NCI-H345 (cell line): Measurements from ENCODE around the gene ARL15.

Source experiments
- DNase-seq: peaks from one replicate; lab custom pipeline; 2025; lab: John Stamatoyannopoulos, UW

The ARL15 gene

DNA sequence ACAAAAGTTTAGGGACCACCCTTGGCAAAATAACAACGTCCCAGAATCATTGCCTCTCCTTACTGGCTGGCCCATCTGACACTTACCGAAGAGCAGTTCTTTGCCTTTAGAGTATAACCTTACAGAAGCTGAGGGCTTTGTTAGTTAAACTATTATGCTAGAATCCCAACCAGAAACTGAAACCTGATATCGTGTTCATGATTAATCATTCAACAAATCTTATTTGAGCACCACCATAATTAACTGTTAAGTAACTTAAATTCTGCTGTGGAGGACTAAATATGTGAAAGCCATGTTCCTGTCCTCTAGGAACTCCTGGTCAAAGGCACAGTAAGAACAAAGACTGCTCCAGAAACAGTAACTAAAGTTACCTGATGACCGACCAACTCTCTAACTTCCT lies 104.9 kb downstream of the ARL15 start:
- no peak for DNase-seq

DNA sequence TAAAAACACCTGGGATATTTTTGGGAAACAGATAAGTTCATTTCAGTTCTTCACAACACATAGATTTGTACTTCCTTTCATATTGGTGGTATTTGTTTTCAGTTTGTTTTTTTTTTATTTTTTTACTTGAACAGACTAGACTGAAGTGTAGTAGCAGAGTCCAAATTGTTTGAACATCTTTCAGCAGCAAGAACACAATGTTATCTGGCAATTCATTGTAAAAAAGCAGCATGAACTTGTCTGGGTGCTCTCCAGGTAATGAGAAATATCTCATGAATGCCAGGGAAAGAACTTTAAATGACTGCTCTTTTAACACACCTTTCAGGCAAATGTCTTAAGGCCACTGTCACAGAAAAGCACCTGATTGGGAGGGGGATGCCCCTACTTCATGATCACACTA lies 113.4 kb downstream of the ARL15 start:
- DNase-seq = no peak

DNA sequence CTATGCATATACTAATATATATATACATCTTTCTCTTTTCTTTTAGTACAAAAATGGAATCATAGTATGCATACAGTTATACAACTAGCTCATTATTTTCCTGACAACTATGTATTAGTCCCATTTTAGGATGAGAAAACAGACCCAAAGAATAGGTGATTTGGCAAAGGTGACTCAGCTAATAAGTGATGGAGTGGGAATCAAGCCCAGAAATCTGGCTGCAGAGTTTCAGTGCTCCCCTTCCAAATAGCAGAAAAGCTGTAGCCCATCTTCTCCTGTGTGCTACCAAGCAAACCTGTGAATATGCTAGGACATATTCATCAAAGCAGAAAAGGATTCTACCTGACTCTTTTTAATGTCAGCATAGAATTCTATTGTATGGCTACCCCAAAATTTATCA lies 114.7 kb downstream of the ARL15 start:
- no peak for DNase-seq

DNA sequence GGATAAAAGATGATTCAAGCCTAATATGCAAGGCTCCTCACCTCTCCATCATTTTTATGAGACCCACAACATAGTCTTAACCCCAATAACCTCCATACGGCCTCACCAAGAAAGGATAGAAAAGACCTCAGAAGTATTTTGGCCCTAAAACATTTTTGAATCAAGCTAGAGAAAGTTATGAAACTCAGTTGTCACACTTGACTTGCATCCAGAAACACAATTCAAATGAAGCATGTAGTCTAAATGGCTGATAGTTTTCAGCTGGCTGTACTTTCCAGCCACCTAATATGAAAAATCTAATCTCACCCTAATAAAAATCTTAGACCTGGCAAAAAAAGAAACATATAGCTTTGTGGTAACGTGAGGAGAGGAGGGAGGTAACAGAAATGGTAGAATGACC lies 116.1 kb downstream of the ARL15 start:
- DNase-seq = no peak

DNA sequence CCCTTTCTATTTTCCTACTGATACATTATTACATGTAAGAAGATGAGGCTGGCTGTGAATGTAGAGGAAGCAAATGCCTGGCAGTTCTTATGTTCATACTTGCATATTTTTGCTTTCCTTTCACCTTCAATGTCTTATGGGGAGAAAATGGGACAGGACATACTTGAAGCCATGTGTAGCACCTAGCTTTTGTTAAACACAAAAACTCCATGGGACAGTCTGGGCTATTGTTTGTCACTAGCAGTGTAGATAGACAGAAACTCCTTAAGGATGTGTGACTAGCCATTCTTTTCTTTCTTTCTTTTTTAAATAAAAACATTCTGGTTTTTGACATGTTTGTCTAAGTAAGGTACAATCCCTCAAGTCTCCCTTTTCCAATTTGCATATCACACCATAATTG lies 122.7 kb downstream of the ARL15 start:
- DNase-seq = no peak

DNA sequence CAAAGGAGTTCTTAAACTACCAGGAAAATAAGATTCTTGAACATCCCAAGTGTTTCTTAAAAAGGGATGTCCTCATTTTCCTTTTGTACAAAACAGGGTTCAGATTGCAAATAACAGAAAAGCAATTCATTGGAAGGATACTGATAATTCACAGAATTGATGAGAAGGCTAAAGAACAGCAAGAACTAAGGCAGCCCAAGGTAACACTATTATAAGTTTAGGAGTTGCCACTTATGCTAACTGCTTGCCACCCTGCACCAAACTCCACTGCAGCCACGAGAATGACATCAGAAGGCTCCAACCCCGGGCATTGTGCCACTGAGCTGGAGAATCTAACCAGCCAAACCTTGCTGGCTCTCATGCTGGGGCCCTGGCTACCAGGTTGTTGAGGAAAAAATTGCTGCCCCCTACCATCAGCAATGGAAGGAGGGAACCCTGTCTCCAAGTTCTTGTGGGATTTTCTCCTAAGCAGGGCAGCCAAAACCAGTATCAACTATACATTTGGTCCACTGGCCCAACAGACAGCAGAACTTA lies 123.4 kb downstream of the ARL15 start:
- peak; percentile 11 for DNase-seq

DNA sequence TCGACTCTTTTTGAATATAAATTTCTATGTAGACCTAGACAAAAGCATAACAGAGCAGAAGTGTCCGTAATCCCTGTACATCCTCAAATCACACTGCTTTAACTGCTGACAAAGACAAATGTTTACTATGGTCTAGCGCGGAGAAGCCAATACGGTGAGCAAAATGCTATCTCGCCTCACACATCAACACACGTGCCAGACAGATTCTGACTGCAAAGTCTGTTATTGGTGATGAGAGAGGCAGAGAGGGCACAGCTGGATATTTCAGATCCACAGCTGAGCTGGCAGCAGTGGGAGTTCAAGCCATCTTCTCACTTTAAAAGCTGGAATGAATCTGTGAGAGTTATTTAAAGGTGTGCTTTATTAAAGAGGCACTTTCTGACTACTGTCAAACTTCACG lies 124.3 kb downstream of the ARL15 start:
- DNase-seq = no peak

DNA sequence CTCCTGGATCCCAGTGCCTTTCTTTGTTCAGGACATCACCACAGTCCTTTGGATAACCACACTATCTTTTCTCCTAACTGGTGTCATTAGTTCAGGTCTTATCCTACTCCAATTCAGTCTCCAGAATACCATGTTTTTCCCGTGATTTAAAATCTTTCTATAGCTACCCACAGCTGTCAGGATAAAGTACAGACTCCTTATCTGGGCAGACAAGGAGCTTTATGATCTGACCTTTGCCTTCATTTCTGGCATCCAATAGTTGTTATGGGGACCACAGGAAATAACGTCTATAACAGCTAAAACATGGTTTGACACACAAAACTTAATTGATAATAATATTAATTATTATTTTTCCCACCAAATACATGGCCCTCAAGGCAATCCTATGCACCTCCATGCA lies 125.6 kb downstream of the ARL15 start:
- DNase-seq = no peak

DNA sequence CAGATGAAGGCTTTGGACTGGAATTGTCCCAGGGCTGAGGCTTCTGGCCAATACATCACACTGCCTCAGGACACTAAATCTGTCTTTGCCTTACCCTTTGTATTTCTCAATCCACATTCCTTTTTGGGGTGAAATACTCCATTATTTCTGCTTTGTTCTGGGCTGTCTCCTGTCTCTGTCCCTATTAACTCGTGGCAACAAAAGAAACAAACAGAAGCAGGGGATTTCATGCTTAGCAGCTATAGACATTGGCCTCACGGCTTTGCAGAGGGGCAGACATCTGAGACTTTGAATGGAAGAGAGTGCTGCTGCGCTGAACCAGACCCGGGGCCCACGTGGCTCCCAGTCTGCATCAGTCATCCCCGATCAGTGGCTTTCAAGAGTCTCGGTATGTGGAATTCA lies 129.7 kb downstream of the ARL15 start:
- no peak for DNase-seq

DNA sequence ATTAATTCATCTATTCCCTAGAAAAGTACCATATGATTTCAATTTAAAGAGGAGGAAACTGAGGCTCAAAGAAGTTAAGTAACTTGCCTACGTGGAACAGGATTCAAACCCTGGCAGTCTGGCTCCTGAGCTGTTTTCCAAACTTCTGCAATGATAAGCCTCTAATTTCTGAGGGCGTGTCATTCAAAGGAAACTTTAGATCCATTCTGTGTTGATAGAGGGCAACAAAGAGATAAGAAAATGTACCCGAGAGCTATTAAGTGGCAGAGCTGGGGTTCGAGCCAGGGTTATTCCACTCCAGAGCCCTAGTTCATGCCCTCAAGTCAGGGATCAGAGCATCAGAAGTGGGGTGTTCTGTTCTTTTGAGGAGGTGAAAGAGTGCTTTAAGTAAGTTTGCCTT lies 131.4 kb downstream of the ARL15 start:
- no peak for DNase-seq

DNA sequence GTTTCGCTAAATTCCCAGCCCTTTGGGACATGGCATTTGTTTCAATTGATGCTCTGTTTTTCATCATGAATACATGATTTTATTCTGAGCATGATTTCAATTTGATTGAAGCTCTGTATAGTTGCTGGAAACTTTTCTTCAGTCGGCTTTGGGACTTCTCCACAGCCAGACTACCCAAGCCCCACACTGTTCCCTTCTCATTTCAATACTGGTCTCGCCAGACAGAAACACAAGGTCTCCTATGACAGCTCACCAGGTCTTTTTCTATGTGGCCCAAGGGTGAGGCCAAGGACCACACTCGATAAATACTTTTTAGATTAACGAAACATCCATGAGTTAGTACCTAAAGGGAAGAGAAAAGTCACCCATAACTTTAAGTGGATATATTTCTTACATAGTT lies 132.2 kb downstream of the ARL15 start:
- DNase-seq = no peak

DNA sequence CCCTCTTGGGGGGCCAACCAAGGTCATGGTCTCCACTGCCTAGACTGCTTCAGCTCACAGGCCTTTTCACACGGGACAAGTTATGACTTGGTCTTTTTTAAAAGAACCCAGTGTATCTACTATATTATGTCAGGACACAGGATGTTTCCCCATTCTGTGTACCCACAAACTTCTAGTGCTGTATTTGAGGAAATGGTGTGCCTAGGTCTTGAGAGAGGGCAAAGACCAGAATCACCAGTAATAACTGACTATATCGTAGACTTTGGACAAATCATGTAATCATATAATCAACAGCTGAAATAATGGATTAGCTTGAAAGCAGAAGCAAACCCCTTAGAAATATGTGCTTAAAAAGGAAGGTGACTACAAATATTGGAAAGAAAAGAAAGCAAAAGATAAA lies 133.3 kb downstream of the ARL15 start:
- no peak for DNase-seq

DNA sequence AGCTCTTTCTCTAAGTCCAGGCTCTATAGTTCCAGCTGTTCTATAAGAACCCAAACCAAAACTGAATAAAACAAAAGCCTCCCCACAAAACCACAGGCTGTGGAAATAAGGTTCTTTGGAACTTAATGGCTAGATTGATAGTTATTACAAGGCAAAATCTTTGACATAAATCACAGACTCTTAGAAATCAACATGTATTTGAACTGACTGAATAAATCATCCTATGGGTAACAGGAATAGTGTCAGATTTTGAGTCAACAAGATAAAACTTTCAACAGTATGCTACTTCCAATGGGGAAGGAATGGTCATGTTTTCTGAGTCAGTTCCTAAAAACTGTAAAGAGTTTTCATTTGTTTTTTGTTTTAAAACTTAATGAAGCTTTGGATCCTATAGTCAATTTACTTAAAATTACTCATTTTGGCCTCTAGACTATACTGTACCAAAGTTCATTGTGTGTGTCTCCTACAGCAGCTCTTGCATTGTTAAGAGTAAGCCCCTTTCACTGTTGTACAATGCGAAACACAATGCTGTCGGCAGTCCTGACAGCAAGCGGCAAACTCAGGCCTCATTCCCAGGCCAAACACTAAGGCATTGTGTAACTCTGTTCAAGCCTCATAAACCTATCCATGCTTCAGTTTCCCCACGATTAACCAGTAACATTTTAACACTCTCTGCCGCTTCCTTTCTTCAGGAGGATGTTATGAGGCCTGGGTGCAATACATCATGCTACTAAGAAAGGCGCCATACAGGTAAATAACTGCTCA lies 134.1 kb downstream of the ARL15 start:
- DNase-seq = no peak

DNA sequence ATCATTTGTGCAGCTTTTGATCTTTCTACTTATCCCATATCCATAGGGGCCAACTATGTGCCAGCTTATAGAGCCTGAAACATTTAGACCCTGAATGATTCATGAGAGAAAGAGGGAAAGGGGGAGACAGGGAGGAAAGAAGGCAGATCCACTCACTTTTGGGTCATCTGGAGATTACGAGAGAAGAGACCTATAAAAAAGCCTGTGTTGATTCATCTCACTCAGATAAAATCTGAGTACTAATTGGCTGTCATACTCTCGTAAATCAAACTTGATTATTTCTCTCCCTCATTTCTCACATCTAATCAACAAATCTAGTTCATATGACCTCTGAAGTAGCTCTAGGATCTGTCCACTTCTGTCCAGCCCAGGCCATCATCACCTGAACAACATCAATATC lies 137.1 kb downstream of the ARL15 start:
- DNase-seq = no peak

DNA sequence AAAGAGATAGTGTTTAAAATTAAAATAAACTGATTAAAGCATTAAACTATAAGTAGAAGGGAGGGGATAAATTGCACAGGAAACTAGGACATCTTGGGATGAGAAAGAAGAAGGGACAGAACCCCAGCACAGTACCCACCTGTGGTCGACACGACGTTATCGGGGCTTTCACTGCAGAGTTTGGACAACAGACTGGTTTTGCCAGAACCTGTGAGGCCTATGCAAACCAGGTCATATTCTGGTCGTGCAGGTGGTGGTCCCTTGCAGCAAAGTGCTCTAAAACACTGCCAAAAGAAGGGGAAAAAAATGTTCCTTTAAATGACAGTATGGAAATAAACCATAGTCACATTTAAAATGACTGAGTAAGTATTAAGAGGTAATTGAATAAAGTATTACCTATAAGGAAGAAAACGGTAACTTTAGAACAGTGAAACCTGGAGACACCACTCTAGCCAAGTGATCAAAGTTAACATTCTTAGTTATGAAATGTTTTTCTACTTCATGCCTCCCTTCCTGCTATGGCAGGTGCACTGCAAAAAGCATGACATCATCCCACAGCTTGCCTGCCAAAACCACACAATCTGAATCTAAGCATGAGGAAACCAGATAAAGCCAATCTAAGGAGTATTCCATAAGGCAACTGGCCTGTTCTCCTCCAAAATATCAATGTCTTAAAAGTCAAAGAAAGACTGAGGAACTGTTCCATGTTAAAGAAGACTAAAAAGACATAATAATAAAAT lies 138.6 kb downstream of the ARL15 start:
- no peak for DNase-seq

DNA sequence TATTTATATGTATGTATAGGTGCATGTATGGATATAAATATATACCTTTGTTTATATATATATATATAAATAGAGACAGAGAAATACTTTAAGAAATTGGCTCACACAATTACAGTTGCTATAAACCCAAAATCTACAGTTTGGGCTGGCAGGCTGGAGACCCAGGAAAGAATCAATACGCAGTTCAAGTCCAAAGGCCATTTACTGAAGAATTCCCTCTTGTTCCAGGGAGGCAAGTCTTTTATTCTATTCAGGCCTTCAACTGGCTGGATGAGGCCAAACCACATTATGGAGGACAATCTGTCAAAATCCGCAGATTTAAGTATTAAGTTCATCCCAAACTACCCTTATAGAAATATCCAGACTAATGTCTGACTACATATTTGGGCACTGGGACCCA lies 144.7 kb downstream of the ARL15 start:
- DNase-seq = no peak

DNA sequence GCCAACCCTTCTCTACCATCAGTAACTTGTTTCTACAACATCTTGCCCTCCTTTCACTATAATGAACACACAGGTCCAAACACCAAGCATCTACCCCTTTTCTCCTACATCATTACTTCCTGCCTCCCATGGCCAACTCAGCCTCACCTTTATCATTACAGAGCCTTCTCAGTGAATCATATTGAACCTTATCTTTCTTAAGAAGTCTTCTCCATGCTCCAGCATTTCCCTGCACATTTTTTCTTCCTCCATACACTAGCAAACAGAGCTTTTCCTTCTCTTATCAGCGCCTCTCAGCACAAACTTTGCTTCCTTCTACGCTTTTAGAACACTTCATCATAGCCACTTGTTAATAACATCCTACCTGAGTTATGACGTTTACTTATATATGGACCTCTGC lies 148.2 kb downstream of the ARL15 start:
- no peak for DNase-seq

DNA sequence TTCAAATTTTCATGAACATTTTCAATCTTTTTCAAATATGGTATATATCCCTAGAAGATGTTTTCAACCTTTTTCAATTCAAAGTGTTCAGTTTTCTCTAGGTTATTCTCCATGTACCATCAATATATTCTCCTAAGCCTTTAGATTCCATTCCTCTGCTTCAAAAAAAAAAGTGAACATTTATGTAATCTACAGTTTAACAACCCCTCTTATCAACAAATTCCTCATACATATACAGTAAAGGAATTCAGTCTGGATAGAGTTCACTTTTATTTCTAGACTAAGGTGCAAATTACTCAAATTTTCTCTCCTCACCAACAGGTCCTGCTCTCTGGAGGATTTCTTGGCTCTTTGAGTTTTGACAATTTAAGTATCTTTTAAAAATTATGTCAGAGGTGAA lies 150.0 kb downstream of the ARL15 start:
- DNase-seq = no peak

DNA sequence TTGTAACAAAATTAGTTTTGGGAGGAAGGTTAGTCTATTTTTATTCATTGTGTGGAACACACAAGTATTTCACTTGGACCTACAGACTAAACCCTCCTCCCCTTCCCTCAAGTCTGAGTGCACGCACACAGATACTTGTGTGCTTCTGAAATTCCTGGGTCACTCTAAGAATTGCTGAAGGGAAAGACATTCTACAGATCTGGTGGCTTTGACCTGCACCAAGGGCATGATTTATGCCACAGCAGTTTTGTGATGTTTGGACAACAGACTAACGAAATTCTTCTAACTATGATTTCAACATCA lies 150.5 kb downstream of the ARL15 start:
- DNase-seq = no peak

DNA sequence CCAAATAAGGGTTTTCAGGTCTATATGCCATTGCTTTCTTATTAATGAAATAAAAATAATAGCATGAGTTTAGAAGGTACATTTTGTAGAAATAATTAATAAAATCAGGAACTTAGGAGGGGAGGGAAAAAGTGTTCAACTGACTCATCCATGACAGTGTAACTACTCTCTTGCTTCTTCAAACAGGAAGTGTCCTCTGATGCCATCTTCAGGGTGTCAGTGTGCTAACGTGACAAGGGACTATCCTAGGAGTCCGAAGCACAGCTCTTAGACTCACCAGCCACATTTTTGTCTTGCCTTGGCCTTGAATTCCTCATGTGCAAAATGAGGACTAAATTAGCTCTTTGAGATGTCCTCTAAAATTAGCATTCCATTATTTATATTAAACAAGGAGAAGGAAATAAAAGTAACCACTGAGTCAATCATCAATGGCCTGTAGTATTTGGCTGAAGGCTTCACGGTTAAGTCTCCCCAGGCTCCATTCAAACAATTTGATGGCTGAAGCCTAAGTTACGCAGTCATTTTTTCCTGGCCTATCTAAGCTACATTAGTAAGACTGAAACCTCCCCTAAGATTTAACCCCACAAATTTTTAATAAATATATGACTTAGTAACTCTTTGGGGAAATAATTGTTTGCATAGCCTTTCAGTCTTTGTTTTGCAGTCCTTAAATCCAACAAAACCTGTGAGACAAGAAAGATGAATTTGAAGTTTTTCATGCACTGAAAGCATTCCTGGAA lies 151.1 kb downstream of the ARL15 start:
- DNase-seq = no peak

DNA sequence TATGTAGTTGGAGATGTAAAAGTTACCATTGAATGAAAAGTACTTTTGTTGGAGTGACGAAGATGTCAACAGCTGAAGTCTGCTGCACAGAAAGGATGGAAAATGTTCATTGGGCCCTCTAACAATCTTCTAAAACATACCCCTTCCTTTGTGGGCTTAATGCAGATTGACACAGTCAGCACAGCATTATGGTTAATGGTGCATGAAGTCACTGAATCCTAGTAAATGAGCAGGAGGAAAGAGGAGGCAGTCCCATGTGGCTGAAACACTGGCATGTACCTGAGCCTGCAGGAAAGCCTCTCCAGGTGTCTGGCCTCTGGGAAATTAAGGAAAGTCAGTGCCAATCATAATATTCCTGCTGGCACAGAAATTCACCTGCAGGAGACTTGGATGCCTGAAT lies 153.8 kb downstream of the ARL15 start:
- peak; percentile 61 for DNase-seq

DNA sequence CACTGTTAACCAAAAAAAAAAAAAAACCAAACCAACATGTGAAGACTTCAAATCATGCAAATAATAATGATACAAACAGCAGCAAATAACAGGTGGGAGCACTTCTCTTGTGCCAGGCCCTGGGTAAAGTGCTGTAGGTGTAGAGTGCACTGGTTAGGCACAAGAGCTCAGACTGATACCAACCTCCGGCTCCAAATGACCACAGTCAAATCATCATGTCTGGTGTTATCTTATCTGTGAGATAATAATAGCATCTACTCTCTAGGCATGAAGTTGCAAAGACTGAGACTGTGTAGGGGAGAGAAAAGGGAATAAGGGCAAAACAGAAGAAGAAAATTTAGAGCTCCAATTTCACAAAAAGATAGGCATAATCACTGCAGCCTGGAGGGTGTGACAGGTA lies 159.5 kb downstream of the ARL15 start:
- DNase-seq = no peak

DNA sequence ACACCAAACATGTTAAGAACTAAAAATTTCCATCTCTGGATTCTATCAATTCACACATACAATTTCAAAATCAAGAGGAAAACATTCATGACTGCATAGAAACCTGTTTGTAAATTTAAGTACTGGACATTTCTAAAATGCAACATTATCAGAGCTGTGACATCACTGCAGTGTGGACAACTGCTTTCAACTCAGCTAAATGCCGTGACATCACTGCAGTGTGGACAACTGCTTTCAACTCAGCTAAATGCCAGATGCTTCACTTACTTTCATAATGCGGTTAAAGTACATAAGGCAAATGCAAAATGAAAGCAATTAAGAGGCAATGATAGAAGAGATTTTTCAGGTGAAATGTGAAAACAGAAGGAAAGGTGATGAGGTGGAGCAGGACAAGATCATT lies 161.5 kb downstream of the ARL15 start:
- peak; percentile 57 for DNase-seq
